ENCODE measurements around the gene DZIP1.

DZIP1 gene

GRCh38 chr13:95626768-95627167, 17.7 kb downstream of the DZIP1 start:
- Mint-ChIP-seq H3K36me3 (no peaks in the 10 kb centered on the region), H3K9me3 (ENCODE audit: low read depth) (no peaks in the 10 kb centered on the region), H3K4me3 (no peak overlapping the region), H3K4me1 (ENCODE audit: low read depth) (no peaks in the 10 kb centered on the region), H3K27me3 (peaks cover 11% of the 10 kb centered on the region), H3K27ac (no peak overlapping the region)

- Mint-ChIP-seq H3K4me3 (no peak overlapping the region), H3K27me3 (peaks cover 6% of the 10 kb centered on the region), H3K4me1 (ENCODE audit: low read depth) (no peaks in the 10 kb centered on the region), H3K9me3 (ENCODE audit: low read depth) (no peaks in the 10 kb centered on the region), H3K36me3 (no peaks in the 10 kb centered on the region), H3K27ac (no peak overlapping the region)
These were observed 20.5 kb downstream of the DZIP1 start for GRCh38 chr13:95624020-95624419.

GRCh38 chr13:95623141-95623540, 21.4 kb downstream of the DZIP1 start:
- H3K36me3 Mint-ChIP-seq, result no peaks in the 10 kb centered on the region
- H3K9me3 Mint-ChIP-seq (ENCODE audit: low read depth), result no peaks in the 10 kb centered on the region
- H3K27ac Mint-ChIP-seq, result no peak overlapping the region
- no peak overlapping the region for H3K4me3 Mint-ChIP-seq
- H3K27me3 Mint-ChIP-seq, result peaks cover 6% of the 10 kb centered on the region
- H3K4me1 Mint-ChIP-seq (ENCODE audit: low read depth), result no peaks in the 10 kb centered on the region

GRCh38 chr13:95620825-95621498, 23.5 kb downstream of the DZIP1 start:
- peaks cover 6% of the 10 kb centered on the region for H3K27me3 Mint-ChIP-seq
- H3K36me3 Mint-ChIP-seq, result no peaks in the 10 kb centered on the region
- H3K4me3 Mint-ChIP-seq, result no peak overlapping the region
- no peaks in the 10 kb centered on the region for H3K9me3 Mint-ChIP-seq (ENCODE audit: low read depth)
- H3K4me1 Mint-ChIP-seq (ENCODE audit: low read depth), result no peaks in the 10 kb centered on the region
- H3K27ac Mint-ChIP-seq, result no peak overlapping the region

- Mint-ChIP-seq H3K4me1 (ENCODE audit: low read depth) (no peaks in the 10 kb centered on the region), H3K4me3 (no peak overlapping the region)
These were observed 24.3 kb downstream of the DZIP1 start for GRCh38 chr13:95620030-95620824.

GRCh38 chr13:95615539-95615938, 29.0 kb downstream of the DZIP1 start:
- Mint-ChIP-seq H3K36me3 (no peaks in the 10 kb centered on the region), H3K4me3 (no peak overlapping the region), H3K27me3 (peaks cover 3% of the 10 kb centered on the region), H3K9me3 (ENCODE audit: low read depth) (no peaks in the 10 kb centered on the region), H3K4me1 (ENCODE audit: low read depth) (no peaks in the 10 kb centered on the region), H3K27ac (no peak overlapping the region)

More at GRCh38 chr13:95620030-95620824, 24.3 kb downstream of the DZIP1 start:
- Mint-ChIP-seq H3K9me3 (ENCODE audit: low read depth) (no peaks in the 10 kb centered on the region), H3K36me3 (no peaks in the 10 kb centered on the region), H3K27me3 (peaks cover 3% of the 10 kb centered on the region), H3K27ac (no peak overlapping the region)

GRCh38 chr13:95614641-95615245, 29.8 kb downstream of the DZIP1 start:
- peaks cover 3% of the 10 kb centered on the region for H3K27me3 Mint-ChIP-seq
- H3K9me3 Mint-ChIP-seq (ENCODE audit: low read depth), result no peaks in the 10 kb centered on the region
- no peak overlapping the region for H3K27ac Mint-ChIP-seq
- no peaks in the 10 kb centered on the region for H3K4me1 Mint-ChIP-seq (ENCODE audit: low read depth)
- no peak overlapping the region for H3K4me3 Mint-ChIP-seq
- H3K36me3 Mint-ChIP-seq, result no peaks in the 10 kb centered on the region

GRCh38 chr13:95608640-95609323, 35.7 kb downstream of the DZIP1 start:
- H3K27me3 Mint-ChIP-seq, result peaks cover 2% of the 10 kb centered on the region
- no peak overlapping the region for H3K27ac Mint-ChIP-seq
- H3K4me1 Mint-ChIP-seq (ENCODE audit: low read depth), result no peaks in the 10 kb centered on the region
- no peak overlapping the region for H3K4me3 Mint-ChIP-seq
- H3K9me3 Mint-ChIP-seq (ENCODE audit: low read depth), result no peaks in the 10 kb centered on the region
- H3K36me3 Mint-ChIP-seq, result no peaks in the 10 kb centered on the region

- H3K36me3 Mint-ChIP-seq, result no peaks in the 10 kb centered on the region
- no peaks in the 10 kb centered on the region for H3K9me3 Mint-ChIP-seq (ENCODE audit: low read depth)
- no peaks in the 10 kb centered on the region for H3K4me1 Mint-ChIP-seq (ENCODE audit: low read depth)
- no peak overlapping the region for H3K4me3 Mint-ChIP-seq
- H3K27ac Mint-ChIP-seq, result no peak overlapping the region
- H3K27me3 Mint-ChIP-seq, result peaks cover under 1% of the 10 kb centered on the region
These were observed 37.1 kb downstream of the DZIP1 start for GRCh38 chr13:95607366-95607765.

GRCh38 chr13:95605448-95606125, 38.9 kb downstream of the DZIP1 start:
- Mint-ChIP-seq H3K9me3 (ENCODE audit: low read depth) (no peaks in the 10 kb centered on the region), H3K4me1 (ENCODE audit: low read depth) (no peaks in the 10 kb centered on the region), H3K27ac (no peak overlapping the region), H3K4me3 (no peak overlapping the region), H3K36me3 (no peaks in the 10 kb centered on the region), H3K27me3 (peaks cover 11% of the 10 kb centered on the region)

GRCh38 chr13:95604556-95604915, 40.0 kb downstream of the DZIP1 start:
- peaks cover 11% of the 10 kb centered on the region for H3K27me3 Mint-ChIP-seq
- H3K9me3 Mint-ChIP-seq (ENCODE audit: low read depth), result no peaks in the 10 kb centered on the region
- no peak overlapping the region for H3K4me3 Mint-ChIP-seq
- H3K4me1 Mint-ChIP-seq (ENCODE audit: low read depth), result no peaks in the 10 kb centered on the region
- no peak overlapping the region for H3K27ac Mint-ChIP-seq
- H3K36me3 Mint-ChIP-seq, result no peaks in the 10 kb centered on the region

- Mint-ChIP-seq H3K27ac (no peak overlapping the region), H3K36me3 (no peaks in the 10 kb centered on the region)
These were observed 40.5 kb downstream of the DZIP1 start for GRCh38 chr13:95603887-95604555.

GRCh38 chr13:95601906-95602305, 42.6 kb downstream of the DZIP1 start:
- no peak overlapping the region for H3K27ac Mint-ChIP-seq
- no peak overlapping the region for H3K4me3 Mint-ChIP-seq
- no peaks in the 10 kb centered on the region for H3K36me3 Mint-ChIP-seq
- H3K9me3 Mint-ChIP-seq (ENCODE audit: low read depth), result no peaks in the 10 kb centered on the region
- H3K4me1 Mint-ChIP-seq (ENCODE audit: low read depth), result no peaks in the 10 kb centered on the region
- peaks cover 18% of the 10 kb centered on the region for H3K27me3 Mint-ChIP-seq

More at GRCh38 chr13:95603887-95604555, 40.5 kb downstream of the DZIP1 start:
- H3K4me1 Mint-ChIP-seq (ENCODE audit: low read depth), result no peaks in the 10 kb centered on the region
- peaks cover 11% of the 10 kb centered on the region for H3K27me3 Mint-ChIP-seq
- no peak overlapping the region for H3K4me3 Mint-ChIP-seq
- no peaks in the 10 kb centered on the region for H3K9me3 Mint-ChIP-seq (ENCODE audit: low read depth)

GRCh38 chr13:95601216-95601615, 43.3 kb downstream of the DZIP1 start:
- Mint-ChIP-seq H3K9me3 (ENCODE audit: low read depth) (no peaks in the 10 kb centered on the region), H3K27me3 (peaks cover 18% of the 10 kb centered on the region), H3K36me3 (no peaks in the 10 kb centered on the region), H3K4me3 (no peak overlapping the region), H3K27ac (no peak overlapping the region), H3K4me1 (ENCODE audit: low read depth) (no peaks in the 10 kb centered on the region)
